B cell (primary cell): Measurements from ENCODE around the gene THOP1. TPM values are rescaled to one million over a fixed set of nuclear protein-coding genes. Genes with fewer than 3 reads are reported as not detected.

Experiments used
- ATAC-seq: fragments of 200-7000 bp; cut with Tn5 transposase; one replicate; pipeline ENCODE4 v1.10.0; 2021; ENCODE audit warnings: low read depth, mild to moderate bottlenecking, moderate number of reproducible peaks, moderate library complexity
- CTCF ChIA-PET: fragments of 350-600 bp; sonication (Branson Sonifier 250); formaldehyde crosslinking; loops from one replicate; lab custom pipeline; 2021; ENCODE audit warnings: antibody characterized with exemption, inconsistent platforms; lab: Charles Lee
- POLR2A ChIA-PET: fragments of 350-600 bp; sonication (Branson Sonifier 250); formaldehyde crosslinking; loops from one replicate; lab custom pipeline; 2021; ENCODE audit warnings: antibody characterized with exemption; lab: Charles Lee
- DNase-seq: peaks from one replicate; pipeline ENCODE4 v3.0.0; 2013
- H2AFZ ChIP-seq: 2 replicates; pipeline ENCODE4 v1.6.1; 2012; ENCODE audit warnings: mild to moderate bottlenecking, low read depth, low read length; ENCODE audit not compliant: insufficient read depth, poor library complexity, severe bottlenecking
- H3K27ac ChIP-seq, 2 donors: 1 replicate in 1 of 2; 2 replicates in 1 of 2; pipeline ENCODE4 v1.5.1; 2012 to 2013; ENCODE audit warnings: low read length in 2 of 2, mild to moderate bottlenecking in 2 of 2, moderate library complexity in 1 of 2
- H3K27me3 ChIP-seq, 4 experiments: fragments of 200-600 bp in 1 of 4; sonication (generic) in 1 of 4; replicated peaks in 1 of 4; 1 replicate in 2 of 4; 2 replicates in 2 of 4; pipeline versions ENCODE4 v1.6.1 to v1.7.0; 2013 to 2016; ENCODE audit warnings: low read length in 3 of 4, mild to moderate bottlenecking in 2 of 4, mixed read lengths in 1 of 4, moderate library complexity in 1 of 4; ENCODE audit not compliant: insufficient read depth in 4 of 4, control insufficient read depth in 3 of 4; ENCODE audit errors: control extremely low read depth in 1 of 4
- H3K36me3 ChIP-seq, 2 experiments: replicated peaks in 1 of 2; 1 replicate in 1 of 2; 2 replicates in 1 of 2; pipeline versions ENCODE4 v1.6.1 to v1.7.1; 2013; ENCODE audit warnings: low read length in 1 of 2; ENCODE audit not compliant: insufficient read depth in 2 of 2, control insufficient read depth in 1 of 2; ENCODE audit errors: control extremely low read depth in 1 of 2, extremely low read depth in 1 of 2
- H3K4me1 ChIP-seq, 2 donors: fragments of 200-600 bp in 1 of 2; sonication (generic) in 1 of 2; 1 replicate in 1 of 2; 2 replicates in 1 of 2; pipeline versions ENCODE4 v1.5.1 to v1.6.1; 2013 to 2017; ENCODE audit warnings: low read length in 2 of 2; ENCODE audit not compliant: control insufficient read depth in 2 of 2, insufficient read depth in 2 of 2
- H3K4me2 ChIP-seq: replicated peaks from 2 replicates; pipeline ENCODE3; 2012; ENCODE audit warnings: mild to moderate bottlenecking, low read depth, low read length; ENCODE audit not compliant: poor library complexity, severe bottlenecking
- H3K4me3 ChIP-seq, 5 experiments: fragments of 200-600 bp in 1 of 5; sonication (generic) in 1 of 5; 1 replicate in 3 of 5; 2 replicates in 2 of 5; pipeline versions ENCODE4 v1.5.1 to v1.7.0; 2011 to 2016; ENCODE audit warnings: low read length in 4 of 5, mild to moderate bottlenecking in 4 of 5, low read depth in 2 of 5, control low read depth in 1 of 5, moderate library complexity in 1 of 5; ENCODE audit not compliant: insufficient read depth in 1 of 5; ENCODE audit errors: control extremely low read depth in 1 of 5, extremely low read depth in 1 of 5
- H3K79me2 ChIP-seq: fragments of 200-600 bp; sonication (generic); one replicate; pipeline ENCODE4 v1.6.0; 2016; ENCODE audit warnings: low read length; ENCODE audit not compliant: control insufficient read depth, insufficient read depth
- H3K9ac ChIP-seq: fragments of 200-600 bp; sonication (generic); 2 replicates; pipeline ENCODE4 v1.6.1; 2017; ENCODE audit warnings: mild to moderate bottlenecking, low read length, moderate library complexity
- H3K9me3 ChIP-seq, 3 donors: one replicate each; pipeline versions ENCODE4 v1.6.1 to v1.7.1; 2013; ENCODE audit warnings: low read length in 2 of 3; ENCODE audit not compliant: control insufficient read depth in 2 of 3, insufficient read depth in 1 of 3; ENCODE audit errors: control extremely low read depth in 1 of 3
- H4K20me1 ChIP-seq: 2 replicates; pipeline ENCODE4 v1.6.0; 2012; ENCODE audit warnings: mild to moderate bottlenecking, low read length; ENCODE audit not compliant: insufficient read depth, control insufficient read depth, poor library complexity, severe bottlenecking
- H3K27ac Mint-ChIP-seq: one replicate; pipeline ENCODE4 v1.8.0; 2021; ENCODE audit warnings: mixed read lengths
- H3K27me3 Mint-ChIP-seq: one replicate; pipeline ENCODE4 v1.8.0; 2021; ENCODE audit warnings: mixed read lengths
- H3K4me1 Mint-ChIP-seq: one replicate; pipeline ENCODE4 v1.8.0; 2021; ENCODE audit warnings: mixed read lengths
- H3K4me3 Mint-ChIP-seq: one replicate; pipeline ENCODE4 v1.8.0; 2021; ENCODE audit warnings: mixed read lengths
- H3K9me3 Mint-ChIP-seq: one replicate; pipeline ENCODE4 v1.8.0; 2022; ENCODE audit warnings: mixed read lengths; ENCODE audit not compliant: insufficient read depth
- EZH2 ChIP-seq: IDR thresholded peaks from 2 replicates; pipeline ENCODE4 v1.6.1; 2012; ENCODE audit warnings: borderline replicate concordance, low read depth, mild to moderate bottlenecking, moderate library complexity, low read length; ENCODE audit not compliant: insufficient read depth, poor library complexity, severe bottlenecking
- WGBS: methylation state at CpG from one replicate; pipeline ENCODE4 v1.1.5; 2013; ENCODE audit warnings: missing lambda C conversion rate; ENCODE audit not compliant: insufficient coverage; 5-methylcytosine and 5-hydroxymethylcytosine counted together
- intact Hi-C: fragments of 100-400 bp; cut with micrococcal nuclease; formaldehyde crosslinking; loops from one replicate; pipeline ENCODE4 v1.10.0; 2022
- polyA plus RNA-seq: library from polyadenylated mRNA; depleted of rRNA; stranded (reverse); fragments of >200 nt; gene quantifications from 2 replicates; pipeline ENCODE4 v1.2.3, GENCODE V29; 2012
- total RNA-seq, 2 donors: library from RNA; stranded (reverse); fragments of 120-200 nt in 1 of 2; gene quantifications; 1 replicate in 1 of 2; 2 replicates in 1 of 2; pipeline versions ENCODE4 v1.2.3 to v1.2.4, GENCODE V29; 2013 to 2022
- TF ChIP-seq, protein P1 (sequence below): fragments of 200-600 bp; IDR thresholded peaks from one replicate; pipeline ENCODE4 v1.8.0; 2022; ENCODE audit warnings: antibody characterized with exemption, mild to moderate bottlenecking

The THOP1 gene
- total and polyA plus RNA-seq, 2 donors (not counting 1 experiment from before 2014, with no cell fraction given): 54.3 to 56.4 TPM

DNA sequence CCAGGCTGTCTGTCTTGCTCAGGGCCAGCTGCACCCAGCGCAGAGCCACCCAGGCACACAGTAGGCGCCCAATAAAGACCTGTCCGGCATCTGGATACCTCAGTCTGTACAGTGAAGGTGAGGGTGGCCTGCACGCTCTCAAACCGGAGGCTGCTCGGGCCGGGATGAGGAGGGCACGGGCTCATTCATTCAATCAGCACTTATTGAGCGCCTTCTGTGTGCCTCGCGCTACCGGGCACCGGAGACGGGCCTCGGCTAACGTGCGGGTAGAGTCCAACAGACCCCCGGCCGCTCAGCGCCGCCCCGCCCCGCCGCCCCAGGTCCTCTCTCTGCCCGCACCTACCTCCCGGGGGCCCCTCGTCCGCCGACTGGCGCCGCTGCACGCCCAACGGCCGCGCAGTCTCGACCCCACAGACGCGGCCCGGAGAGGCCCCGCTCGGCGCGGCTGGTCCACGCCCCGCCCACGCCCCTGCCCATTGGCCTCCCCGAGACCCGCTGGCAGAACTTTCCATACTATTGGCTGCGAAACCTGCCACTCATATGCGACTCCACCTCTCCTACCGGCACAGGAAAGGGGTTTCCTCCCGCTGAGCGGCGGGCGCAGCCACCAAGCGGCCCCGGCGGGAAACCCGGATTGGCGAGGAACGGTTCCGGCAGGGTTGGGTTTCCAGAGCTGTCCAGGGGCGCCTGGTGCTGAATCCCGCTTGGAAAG, 45.5 kb upstream of the THOP1 start, which contains the start of gene SLC39A3:
Gene SLC39A3 (minus strand): TSS at position 416 of the 712 bp plus-strand sequence. CDS start 2,760 bp downstream, outside the sequence.
- peak within 1 kb of the TSS; percentile 94 for H3K9ac ChIP-seq
- under 1% methylated on average over 64 of the region's 64 CpGs for WGBS
- peak within 1 kb of the TSS; percentile 50 to 93 (median 87) for H3K4me3 ChIP-seq
- POLR2A ChIA-PET: interaction anchor here (0.5 to 1.1 kb wide), 3 partner anchors 38 to 91 kb away, joined by 3 to 4 read pairs (median 4); partner anchors contain the start of gene GNG7
- ATAC-seq (peak; percentile 100), DNase-seq (peak; percentile 98)
- peaks cover 10 to 20% of the 10 kb centered on the region in 2 donors for H3K4me1 ChIP-seq
- no peak for TF ChIP-seq EZH2
- TF ChIP-seq, protein P1, sequence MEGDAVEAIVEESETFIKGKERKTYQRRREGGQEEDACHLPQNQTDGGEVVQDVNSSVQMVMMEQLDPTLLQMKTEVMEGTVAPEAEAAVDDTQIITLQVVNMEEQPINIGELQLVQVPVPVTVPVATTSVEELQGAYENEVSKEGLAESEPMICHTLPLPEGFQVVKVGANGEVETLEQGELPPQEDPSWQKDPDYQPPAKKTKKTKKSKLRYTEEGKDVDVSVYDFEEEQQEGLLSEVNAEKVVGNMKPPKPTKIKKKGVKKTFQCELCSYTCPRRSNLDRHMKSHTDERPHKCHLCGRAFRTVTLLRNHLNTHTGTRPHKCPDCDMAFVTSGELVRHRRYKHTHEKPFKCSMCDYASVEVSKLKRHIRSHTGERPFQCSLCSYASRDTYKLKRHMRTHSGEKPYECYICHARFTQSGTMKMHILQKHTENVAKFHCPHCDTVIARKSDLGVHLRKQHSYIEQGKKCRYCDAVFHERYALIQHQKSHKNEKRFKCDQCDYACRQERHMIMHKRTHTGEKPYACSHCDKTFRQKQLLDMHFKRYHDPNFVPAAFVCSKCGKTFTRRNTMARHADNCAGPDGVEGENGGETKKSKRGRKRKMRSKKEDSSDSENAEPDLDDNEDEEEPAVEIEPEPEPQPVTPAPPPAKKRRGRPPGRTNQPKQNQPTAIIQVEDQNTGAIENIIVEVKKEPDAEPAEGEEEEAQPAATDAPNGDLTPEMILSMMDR: no peak
- H3K36me3 ChIP-seq: peaks cover 5 to 24% of the 10 kb centered on the region in 2 experiments
- peak within 1 kb of the TSS; percentile 81 for H3K27ac Mint-ChIP-seq
- no peaks in the 10 kb centered on the region for H3K27me3 ChIP-seq
- CTCF ChIA-PET: interaction anchor here (0.8 to 3.0 kb wide), 7 partner anchors 9 to 103 kb away, joined by 3 to 20 read pairs (median 5); no protein-coding TSS in a partner anchor
- H3K27ac ChIP-seq: peak within 1 kb of the TSS; percentile 26 to 77
- peaks cover 15% of the 10 kb centered on the region for H4K20me1 ChIP-seq
- H3K4me1 Mint-ChIP-seq: peaks cover 25% of the 10 kb centered on the region
- peak within 1 kb of the TSS; percentile 92 for H3K4me3 Mint-ChIP-seq
- no peaks in the 10 kb centered on the region for H3K9me3 Mint-ChIP-seq
- intact Hi-C loops: loop anchor here (1.0 to 10.0 kb wide), 4 partner anchors 10 to 265 kb away; partner anchors contain the start of genes GADD45B, GNG7 and SGTA
- peaks cover 34% of the 10 kb centered on the region for H3K79me2 ChIP-seq
- peaks cover 10% of the 10 kb centered on the region for H3K27me3 Mint-ChIP-seq
- peaks cover 0 to 14% (median 0%) of the 10 kb centered on the region in 3 donors for H3K9me3 ChIP-seq
- H2AFZ ChIP-seq: peak within 1 kb of the TSS; percentile 76
- H3K4me2 ChIP-seq: peak within 1 kb of the TSS; percentile 94
